Measurements from ENCODE around the gene FSTL4. TPM values are rescaled to one million over a fixed set of nuclear protein-coding genes. Genes with fewer than 3 reads are reported as not detected.

FSTL4 gene
- not detected for total RNA-seq
- long read RNA-seq: 0 reads

DNA sequence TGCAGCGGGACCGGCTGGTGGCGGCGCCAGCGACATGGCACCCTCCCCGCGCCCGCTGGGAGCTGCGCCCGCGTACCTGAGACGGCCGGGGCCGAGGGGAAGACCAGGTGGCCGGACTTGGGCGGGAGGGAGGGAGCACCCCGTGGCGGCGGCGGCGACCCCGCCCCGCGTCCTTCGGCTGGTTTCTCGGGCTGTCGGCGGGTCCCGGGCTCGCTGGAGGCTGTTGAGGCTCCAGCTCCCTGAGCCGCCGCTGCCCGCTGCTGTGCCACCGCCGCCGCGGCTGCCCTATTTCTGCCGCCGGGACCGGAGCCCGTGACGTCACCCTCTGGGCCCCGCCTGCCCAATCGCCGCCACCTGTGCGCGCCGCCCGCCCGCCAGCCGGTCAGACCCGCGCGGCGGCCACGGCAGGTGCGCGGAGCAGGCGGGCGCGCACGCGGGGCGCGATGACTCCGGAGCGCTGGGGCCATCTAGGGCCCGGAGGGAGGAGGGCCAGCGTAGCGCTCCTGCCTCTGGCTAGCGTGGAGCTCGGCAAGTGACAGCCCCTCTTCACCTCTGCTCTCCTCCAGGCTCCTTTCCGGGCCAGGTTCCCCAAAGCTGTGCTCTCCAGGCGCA, at the start of gene FSTL4:
FSTL4 (minus strand) TSS at position 293 of the 612 bp plus-strand sequence.
- ATAC-seq: peak; percentile 65
- peak; percentile 50 for DNase-seq
- intact Hi-C loops (cut with micrococcal nuclease): no loop called here

- intact Hi-C loops (cut with micrococcal nuclease): no loop called here
- ATAC-seq (no peak), DNase-seq (no peak)
Observed at GRCh38 chr5:133661389-133661788, 49.0 kb upstream of the FSTL4 start.

DNA sequence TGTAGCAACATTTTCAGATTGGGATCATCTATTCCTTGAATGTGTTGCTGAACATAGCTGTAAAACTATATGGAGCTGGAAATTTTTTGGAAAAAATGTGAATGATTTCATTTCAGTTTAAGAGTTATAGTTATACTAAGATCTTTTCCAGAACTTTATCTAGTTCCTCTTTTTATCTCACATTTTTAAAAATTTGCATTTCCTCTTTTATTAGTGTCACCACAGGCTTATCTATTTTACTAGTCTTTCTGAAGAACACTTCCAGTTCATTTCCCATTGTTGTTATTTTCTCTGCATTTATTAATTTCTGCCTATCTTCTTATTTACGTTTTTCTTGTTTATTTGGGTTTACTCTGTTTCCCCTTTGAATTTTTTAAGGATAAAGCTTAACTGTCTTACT, 46.0 kb upstream of the FSTL4 start:
- intact Hi-C loops (cut with micrococcal nuclease): no loop called here
- ATAC-seq: no peak
- DNase-seq: no peak

DNA sequence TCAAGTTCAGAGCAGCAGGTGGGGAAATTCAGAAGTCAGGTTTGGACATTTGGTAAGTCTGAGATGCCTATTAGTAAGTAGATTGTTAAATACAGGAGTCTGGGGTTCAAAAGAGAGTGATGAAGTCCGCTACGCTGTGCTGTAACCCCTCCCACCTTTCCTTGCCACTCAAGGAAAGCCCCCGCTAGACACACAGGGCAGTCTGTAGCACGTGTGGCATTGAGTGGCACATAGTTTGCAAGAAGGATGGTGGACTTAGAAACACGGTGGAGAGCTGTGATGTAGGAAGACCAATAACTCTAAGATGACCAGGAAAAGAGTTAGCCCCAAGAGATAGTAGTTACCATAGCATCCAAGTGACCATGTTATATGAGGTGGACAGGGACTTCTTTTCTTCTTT, 44.7 kb upstream of the FSTL4 start:
- DNase-seq (no peak), ATAC-seq (no peak)
- intact Hi-C loops (cut with micrococcal nuclease): no loop called here

DNA sequence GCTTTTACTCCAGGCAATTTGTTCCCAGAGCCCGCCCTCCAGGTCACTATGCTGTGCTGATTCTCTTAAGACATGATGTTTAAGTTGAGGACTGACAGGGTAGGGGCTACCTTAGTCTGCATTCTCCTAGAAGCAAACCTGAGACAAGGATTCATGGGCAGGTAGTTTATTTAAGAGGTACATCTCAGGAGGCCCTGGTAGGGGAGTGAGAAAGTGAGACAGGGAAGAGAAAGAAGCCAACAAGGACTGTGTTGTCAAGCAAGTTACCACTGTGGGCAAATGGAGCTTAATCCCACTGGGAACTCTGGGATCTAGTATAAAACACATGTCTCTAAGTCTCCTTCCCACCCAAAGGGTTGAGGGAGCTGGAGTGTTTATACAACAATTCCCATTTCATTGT, 43.6 kb upstream of the FSTL4 start:
- DNase-seq: no peak
- intact Hi-C loops (cut with micrococcal nuclease): no loop called here
- ATAC-seq: no peak

DNA sequence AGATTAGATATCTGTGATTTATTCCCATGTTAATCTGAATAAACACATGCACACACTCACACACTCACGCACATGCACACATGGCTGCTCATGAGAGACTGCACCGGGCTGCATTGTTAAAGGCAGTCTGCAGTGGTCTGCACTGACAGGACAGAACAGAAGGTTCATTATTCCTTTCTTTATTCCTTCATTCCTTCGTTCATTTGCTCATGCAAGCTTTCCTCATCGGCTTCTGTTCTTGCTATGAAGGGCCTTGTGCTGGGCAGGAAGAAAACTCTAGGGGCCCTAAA, 41.4 kb upstream of the FSTL4 start:
- ATAC-seq (no peak), DNase-seq (no peak)
- intact Hi-C loops (cut with micrococcal nuclease): no loop called here

DNA sequence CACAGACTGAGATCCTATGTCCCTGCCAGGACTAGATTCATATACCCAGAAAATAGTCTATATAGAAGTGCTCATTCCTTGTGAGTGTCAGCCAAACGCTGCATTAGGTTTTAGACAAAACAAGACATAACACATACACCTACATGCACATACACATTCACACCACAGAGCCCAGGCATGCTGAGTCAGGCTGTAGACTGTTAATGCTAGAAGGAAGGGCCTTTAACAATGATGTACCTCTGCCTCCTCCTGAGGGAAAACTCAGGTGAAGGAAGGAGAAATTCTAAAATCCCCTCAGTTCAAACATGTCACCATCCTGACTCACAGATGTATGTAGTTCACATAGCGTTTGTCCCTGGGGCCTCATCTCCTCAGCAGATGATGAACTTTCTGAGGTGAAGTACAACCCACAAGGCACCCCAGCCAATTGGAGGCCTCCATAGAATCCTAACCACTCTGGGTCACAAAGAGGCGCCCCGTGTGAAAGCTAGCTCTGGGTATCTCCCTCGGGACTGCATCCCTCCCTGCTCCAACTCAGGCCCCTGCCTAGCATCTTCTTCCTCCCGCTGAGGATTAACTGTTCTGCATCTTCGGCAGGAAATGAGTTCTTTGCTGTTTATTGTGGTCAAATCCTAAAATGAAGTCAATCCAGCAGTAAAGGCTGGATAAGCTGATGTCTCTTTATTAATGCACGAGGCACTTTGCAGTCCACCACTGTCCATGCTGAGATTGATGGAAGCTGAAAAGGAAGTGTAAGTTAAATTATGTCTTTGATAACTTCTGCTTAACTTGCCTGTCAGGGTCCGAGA, 40.8 kb upstream of the FSTL4 start:
- intact Hi-C loops (cut with micrococcal nuclease): no loop called here
- no peak for ATAC-seq
- DNase-seq: no peak

- intact Hi-C loops (cut with micrococcal nuclease): no loop called here
- ATAC-seq: no peak
Observed at GRCh38 chr5:133644000-133644865, 31.9 kb upstream of the FSTL4 start.

GRCh38 chr5:133643365-133643764, 31.0 kb upstream of the FSTL4 start:
- DNase-seq: no peak
- ATAC-seq: no peak
- intact Hi-C loops (cut with micrococcal nuclease): no loop called here

More at GRCh38 chr5:133644000-133644865, 31.9 kb upstream of the FSTL4 start:
- no peak for DNase-seq

DNA sequence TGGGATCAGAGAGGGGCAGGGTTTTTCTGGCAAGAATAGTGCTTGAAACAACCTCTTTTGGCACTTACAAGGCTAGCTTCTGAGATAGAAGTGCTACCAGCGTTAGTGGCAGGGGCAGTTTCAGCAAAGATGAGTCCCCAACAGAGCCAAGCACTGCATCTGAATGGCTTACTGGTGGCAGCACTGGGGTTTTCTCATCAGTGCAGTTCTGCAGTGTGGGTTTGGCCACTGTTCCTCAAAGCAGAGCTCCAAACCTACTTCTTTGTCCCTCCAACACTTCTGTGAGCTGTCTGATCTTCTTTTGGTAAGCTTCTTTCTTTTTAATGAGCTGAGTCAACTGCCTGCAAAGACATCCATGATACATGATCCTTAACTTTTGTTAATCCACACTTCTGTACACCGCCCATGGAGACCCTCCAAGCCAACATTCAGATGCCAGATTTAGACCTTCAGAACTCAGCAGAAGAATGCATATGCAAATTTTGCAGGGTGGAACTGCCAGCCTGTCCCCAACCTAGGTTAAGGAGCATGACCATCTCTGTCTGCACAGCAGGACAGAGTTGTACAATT, 29.9 kb upstream of the FSTL4 start:
- intact Hi-C loops (cut with micrococcal nuclease): no loop called here
- DNase-seq (no peak), ATAC-seq (no peak)

DNA sequence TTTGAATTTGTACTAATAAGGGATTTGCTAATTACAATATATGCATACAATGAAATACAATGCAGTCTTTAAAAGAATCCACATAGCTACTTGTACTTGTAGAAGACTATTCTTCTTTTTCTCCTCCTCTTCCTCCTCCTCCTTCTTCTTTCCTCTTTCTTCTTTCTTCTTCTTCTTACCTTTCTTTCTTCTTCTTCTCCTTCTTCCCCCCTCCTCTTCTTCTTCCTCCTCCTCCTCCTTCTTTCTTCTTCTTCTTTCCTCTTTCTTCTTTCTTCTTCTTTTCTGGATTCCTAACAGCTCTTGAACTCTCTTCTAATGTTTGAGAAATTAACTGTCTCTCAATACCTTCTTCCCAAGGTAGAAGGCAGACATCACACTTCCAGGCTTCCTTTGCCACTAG, 29.3 kb upstream of the FSTL4 start:
- no peak for ATAC-seq
- intact Hi-C loops (cut with micrococcal nuclease): no loop called here

DNA sequence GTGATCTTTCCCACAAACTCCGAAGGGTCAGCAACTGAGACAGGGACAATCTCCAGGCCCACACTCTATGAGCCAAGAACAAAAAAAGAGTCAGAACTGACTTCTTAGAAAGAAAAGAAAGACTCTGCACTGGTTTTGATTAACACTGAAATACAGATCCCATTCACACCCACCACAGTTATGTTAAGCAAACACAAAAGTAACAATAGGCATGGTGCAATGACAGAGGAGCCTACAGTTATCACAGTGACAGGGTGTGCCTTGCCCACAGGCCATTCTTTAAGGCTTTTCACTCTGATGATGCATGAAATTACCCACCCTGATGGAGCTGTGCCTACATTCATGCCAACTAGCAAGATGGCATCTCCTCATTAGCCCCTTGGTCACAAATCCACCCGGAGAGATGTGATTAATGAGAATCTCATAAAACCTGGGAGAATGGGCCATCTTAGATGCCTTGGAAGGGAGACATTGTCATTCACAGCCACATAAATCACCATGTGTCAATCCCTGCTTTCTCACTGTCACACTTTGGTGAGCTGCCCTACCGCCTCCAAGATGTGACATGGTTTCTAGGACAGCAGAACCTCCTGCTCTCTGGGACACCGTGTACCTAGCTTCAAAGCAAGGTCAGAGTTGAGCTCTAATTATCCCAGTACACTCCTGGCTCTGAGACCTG, 27.6 kb upstream of the FSTL4 start:
- intact Hi-C loops (cut with micrococcal nuclease): no loop called here
- no peak for DNase-seq
- no peak for ATAC-seq

More for the DNA sequence above, 29.3 kb upstream of the FSTL4 start:
- no peak for DNase-seq

DNA sequence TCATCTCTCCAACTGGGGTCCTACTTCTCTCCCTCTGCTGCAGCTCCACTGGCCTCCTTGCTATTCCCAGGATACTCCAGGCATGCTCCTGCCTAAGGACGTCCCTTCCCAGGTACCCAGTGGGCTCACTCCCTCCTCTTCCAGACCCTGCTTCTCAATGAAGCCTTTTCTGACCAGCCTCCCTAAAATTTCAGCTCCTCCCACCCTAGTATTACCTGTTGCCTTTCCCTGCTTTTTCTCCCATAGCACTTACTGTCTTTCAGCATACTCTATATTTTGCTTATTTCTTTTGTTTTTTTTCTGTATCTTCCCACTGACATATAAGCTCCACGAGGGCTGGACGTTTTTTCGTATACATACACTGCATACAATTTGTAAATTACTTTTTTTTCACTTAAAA, 26.1 kb upstream of the FSTL4 start:
- intact Hi-C loops (cut with micrococcal nuclease): no loop called here

DNA sequence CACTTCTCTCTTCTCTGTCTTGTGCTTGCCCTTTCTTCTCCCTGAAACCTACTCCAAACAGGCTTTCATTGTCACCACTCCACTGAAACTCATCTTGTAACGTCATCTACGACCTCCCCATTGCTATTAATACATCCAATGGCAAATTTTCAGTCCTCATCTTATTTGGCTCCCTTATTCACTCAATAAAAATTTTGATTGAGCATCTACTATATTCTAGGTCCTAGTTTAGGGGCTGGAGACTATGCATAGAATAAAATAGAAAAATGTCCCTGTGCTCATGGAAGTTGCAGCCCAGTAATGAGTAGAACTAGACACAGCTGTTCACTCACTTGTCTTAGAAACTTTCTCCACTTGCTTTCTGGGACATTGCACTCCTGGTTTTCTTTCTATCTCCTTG, 24.9 kb upstream of the FSTL4 start:
- intact Hi-C loops (cut with micrococcal nuclease): no loop called here
- DNase-seq: no peak
- no peak for ATAC-seq

More for the DNA sequence above, 26.1 kb upstream of the FSTL4 start:
- DNase-seq (no peak), ATAC-seq (no peak)

GRCh38 chr5:133635051-133635450, 22.7 kb upstream of the FSTL4 start:
- DNase-seq (no peak), ATAC-seq (no peak)
- intact Hi-C loops (cut with micrococcal nuclease): no loop called here

DNA sequence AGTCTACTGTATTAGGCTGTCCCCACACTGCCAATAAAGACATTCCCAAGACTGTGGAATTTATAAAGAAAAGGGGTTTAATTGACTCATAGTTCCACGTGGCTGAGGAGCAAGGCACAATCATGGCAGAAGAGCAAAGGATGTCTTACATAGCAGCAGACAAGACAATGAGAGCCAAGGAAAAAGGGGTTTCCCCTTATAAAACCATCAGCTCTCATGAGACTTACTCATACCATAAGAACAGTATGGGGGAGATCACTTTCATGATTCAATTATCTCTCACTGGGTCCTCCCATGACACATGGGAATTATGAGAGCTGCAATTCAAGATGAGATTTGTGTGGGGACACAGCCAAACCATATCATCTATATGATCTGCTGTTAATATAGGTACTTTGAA, 14.8 kb upstream of the FSTL4 start:
- intact Hi-C loops (cut with micrococcal nuclease): no loop called here
- no peak for ATAC-seq
- DNase-seq: no peak

DNA sequence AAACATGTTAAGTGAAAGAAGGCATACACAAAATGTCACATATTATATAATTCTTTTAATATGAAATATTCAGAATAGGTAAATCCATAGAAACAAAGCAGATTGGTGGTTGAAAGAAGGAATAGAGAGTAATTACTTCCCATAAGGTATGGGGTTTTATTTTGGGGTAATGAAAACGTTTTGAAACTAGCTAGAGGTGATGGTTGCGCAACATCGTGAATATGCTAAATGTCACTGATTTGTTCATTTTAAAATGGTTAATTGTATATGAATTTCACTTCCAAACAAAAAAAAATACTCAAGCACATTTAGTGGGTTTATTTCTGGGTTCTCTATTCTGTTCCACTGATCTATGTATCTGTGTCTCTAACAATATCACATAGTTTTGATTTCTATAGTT, 12.0 kb upstream of the FSTL4 start:
- intact Hi-C loops (cut with micrococcal nuclease): no loop called here
- ATAC-seq: no peak
- no peak for DNase-seq

DNA sequence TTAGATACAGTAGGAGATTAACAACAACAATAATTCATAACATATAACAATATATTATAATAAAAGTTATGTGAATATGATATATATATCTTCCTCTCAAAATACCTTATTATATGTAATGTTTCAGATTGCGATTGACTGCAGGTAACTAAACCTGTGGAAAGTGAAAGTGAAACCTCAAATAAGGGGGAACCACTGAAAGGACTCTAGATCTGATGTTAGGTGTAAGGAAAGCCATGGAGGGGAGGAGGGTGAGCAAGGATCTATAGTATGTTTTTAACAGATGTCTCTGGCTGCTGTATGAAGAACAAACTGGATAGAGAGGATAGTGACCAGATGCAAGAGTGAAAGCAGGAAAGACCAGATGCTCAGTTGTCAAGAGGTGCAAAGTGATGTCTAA, 5.8 kb upstream of the FSTL4 start:
- DNase-seq (no peak), ATAC-seq (no peak)
- intact Hi-C loops (cut with micrococcal nuclease): no loop called here

DNA sequence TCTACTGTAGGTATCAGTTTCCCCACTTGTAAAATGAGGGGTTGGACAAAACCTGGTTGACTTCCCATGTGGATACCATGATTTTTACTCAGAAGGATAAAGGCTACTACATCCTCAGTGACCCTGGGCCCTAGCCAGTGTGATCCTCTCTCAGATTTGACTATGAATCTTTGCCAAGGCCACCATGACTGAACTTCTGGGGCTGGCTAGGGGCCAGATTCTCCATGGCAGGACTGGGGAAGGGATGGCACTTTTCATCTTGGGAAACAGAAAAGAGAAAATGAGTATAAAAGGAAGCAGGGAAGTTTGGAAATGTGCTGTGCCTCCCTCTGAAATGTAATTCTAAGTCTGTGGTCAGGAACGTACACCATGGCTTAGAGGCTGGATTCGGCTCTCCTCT, 1.4 kb upstream of the FSTL4 start:
- intact Hi-C loops (cut with micrococcal nuclease): no loop called here
- DNase-seq: no peak
- no peak for ATAC-seq

Data from left ventricle myocardium superior (tissue), 1 donor.